ENCODE data around the gene PEAK1. TPM values are rescaled to one million over a fixed set of nuclear protein-coding genes. Genes with fewer than 3 reads are reported as not detected.

The PEAK1 gene
- total and polyA plus RNA-seq, 2 experiments from 2014 or later: 7.8 to 34.1 TPM

DNA sequence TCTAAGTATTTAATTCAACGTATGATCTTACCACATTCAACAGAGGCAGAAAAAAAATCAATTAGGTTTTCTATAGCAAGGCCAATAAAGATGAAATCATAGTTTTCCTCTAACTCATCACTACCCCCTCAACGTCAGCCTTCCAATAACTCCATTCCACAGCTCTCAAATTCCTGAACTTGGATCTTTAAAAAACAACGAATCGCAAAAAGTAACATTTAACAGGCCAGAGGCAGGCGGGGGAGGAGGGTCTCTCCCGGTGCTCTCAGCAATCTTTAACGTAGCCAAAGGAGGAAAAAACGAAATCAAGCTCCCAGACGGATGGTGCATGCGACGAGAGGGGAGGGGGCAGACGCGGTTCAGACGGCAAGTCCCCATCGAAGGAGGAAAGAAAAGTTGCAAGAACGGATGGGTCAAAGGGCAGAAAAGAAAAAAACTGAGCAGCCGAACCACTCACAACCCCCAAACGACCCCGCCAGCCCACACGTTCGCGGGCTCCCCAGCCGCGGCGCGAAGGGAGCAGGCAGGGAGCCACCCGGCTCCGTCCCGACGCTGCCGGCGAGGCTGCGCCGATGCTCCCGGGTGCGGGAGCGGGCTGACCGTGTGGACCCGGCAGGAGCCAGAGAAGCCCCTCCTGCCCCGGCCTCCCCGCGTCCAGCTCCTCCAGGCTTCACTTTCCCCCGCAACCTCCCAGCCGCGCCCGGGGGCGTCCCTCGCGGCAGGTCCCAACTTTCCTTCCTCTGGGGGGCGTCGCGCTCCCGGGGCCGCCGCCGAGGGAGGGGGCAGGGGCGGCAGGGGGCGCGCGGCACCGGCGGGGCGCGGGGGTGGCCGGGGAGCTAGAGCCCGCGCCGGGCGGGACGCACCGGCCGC, 703 bp downstream of the PEAK1 start:
- Histone ChIP-seq H4K20me1 (replicated peaks; ENCODE audit: insufficient read depth) (peaks cover 20% of the 10 kb centered on the region; the same call in 1 of the 2 replicates), H3K4me3 (peak overlapping the region; percentile 63), H3K27me3 (ENCODE audit: insufficient read depth) (peaks cover 17% of the 10 kb centered on the region), H3K79me2 (replicated peaks; ENCODE audit: insufficient read depth) (peaks cover 80% of the 10 kb centered on the region), H3K4me1 (ENCODE audit: insufficient read depth) (peaks cover 49% of the 10 kb centered on the region), H2AFZ (no peak overlapping the region), H3K4me2 (peak overlapping the region; percentile 89), H3K9me2 (ENCODE audit: insufficient read depth) (no peaks in the 10 kb centered on the region), H3K36me3 (ENCODE audit: insufficient read depth) (no peaks in the 10 kb centered on the region), H3F3A (replicated peaks; ENCODE audit: low read depth) (no peaks in the 10 kb centered on the region), H3K27ac (ENCODE audit: low read depth) (no peak overlapping the region)
- TF ChIP-seq POLR2AphosphoS5 (IDR thresholded peaks at IDR 0.05; ENCODE audit: low read depth) (no peak), REST (IDR thresholded peaks at IDR 0.05; ENCODE audit: unreplicated experiment) (no peak), CTCF (conservative IDR thresholded peaks at IDR 0.05; ENCODE audit: low read depth in 2 of 2) (peak in 1 of 2 experiments; percentile 52; a peak in 2 of 4 replicates), NANOG (IDR thresholded peaks at IDR 0.05; ENCODE audit: borderline replicate concordance) (no peak), EZH2phosphoT487 (IDR thresholded peaks at IDR 0.05; ENCODE audit: unreplicated experiment) (no peak)
- Mint-ChIP-seq H3K27me3 (ENCODE audit: insufficient read depth, low read depth, poor library complexity) (peaks cover 11% of the 10 kb centered on the region), H3K36me3 (ENCODE audit: low read depth) (peaks cover 3% of the 10 kb centered on the region; the same call in 1 of the 3 replicates), H3K4me3 (peak overlapping the region; percentile 93), H3K9me3 (no peaks in the 10 kb centered on the region; the same call in 2 of the 3 replicates), H3K27ac (peak overlapping the region; percentile 68), H3K4me1 (peaks cover 38% of the 10 kb centered on the region)
- ATAC-seq (peak; percentile 20), DNase-seq (ENCODE audit: low spot score) (peak; percentile 70)

DNA sequence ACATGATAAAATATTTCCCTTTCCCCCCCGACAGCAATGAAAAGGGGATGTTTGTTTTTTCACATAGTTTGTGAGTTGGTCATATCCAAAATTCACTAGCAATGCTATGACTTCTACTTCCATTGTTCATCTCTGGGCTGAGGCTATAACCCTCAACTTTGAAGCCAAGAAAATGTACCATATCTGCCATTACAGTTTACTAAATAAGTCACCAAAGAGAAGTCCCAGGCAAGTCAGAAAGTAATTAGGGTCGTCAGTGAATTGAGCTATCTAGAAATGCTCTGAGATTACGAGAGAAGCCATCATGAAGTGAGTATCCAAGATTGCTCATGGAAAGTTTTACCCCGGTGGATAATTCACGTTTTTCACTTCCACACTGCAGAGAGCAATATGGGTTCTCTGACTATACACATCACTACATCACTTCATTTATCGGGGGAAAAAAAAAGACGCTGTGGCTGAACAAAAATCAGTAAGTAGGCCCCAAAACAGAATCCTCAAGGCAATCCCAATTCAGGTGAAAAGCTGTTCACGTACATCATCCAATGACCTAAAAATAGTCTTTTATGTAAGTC, 1.4 kb downstream of the PEAK1 start:
- H3K4me2 ChIP-seq: peak overlapping the region; percentile 89
- peaks cover 20% of the 10 kb centered on the region; the same call in 1 of the 2 replicates for H4K20me1 ChIP-seq (replicated peaks; ENCODE audit: insufficient read depth)
- Mint-ChIP-seq H3K36me3 (ENCODE audit: low read depth) (peaks cover 3% of the 10 kb centered on the region; the same call in 1 of the 3 replicates), H3K4me1 (peaks cover 31% of the 10 kb centered on the region), H3K4me3 (peak overlapping the region; percentile 93), H3K27me3 (ENCODE audit: insufficient read depth, low read depth, poor library complexity) (peaks cover 11% of the 10 kb centered on the region), H3K27ac (no peak overlapping the region), H3K9me3 (no peaks in the 10 kb centered on the region; the same call in 2 of the 3 replicates)
- H3K27ac ChIP-seq (ENCODE audit: low read depth): no peak overlapping the region
- DNase-seq (ENCODE audit: low spot score) (no peak), ATAC-seq (no peak)
- H3K4me1 ChIP-seq (ENCODE audit: insufficient read depth): peaks cover 44% of the 10 kb centered on the region
- no peaks in the 10 kb centered on the region for H3F3A ChIP-seq (replicated peaks; ENCODE audit: low read depth)
- no peak overlapping the region for H2AFZ ChIP-seq
- no peaks in the 10 kb centered on the region for H3K9me2 ChIP-seq (ENCODE audit: insufficient read depth)
- H3K36me3 ChIP-seq (ENCODE audit: insufficient read depth): no peaks in the 10 kb centered on the region
- peaks cover 80% of the 10 kb centered on the region for H3K79me2 ChIP-seq (replicated peaks; ENCODE audit: insufficient read depth)
- peak overlapping the region; percentile 63 for H3K4me3 ChIP-seq
- H3K27me3 ChIP-seq (ENCODE audit: insufficient read depth): peaks cover 17% of the 10 kb centered on the region
- no peak for TF ChIP-seq ZNF114 (CRISPR knock-in tag; IDR thresholded peaks at IDR 0.05)
- TF ChIP-seq, protein P1, sequence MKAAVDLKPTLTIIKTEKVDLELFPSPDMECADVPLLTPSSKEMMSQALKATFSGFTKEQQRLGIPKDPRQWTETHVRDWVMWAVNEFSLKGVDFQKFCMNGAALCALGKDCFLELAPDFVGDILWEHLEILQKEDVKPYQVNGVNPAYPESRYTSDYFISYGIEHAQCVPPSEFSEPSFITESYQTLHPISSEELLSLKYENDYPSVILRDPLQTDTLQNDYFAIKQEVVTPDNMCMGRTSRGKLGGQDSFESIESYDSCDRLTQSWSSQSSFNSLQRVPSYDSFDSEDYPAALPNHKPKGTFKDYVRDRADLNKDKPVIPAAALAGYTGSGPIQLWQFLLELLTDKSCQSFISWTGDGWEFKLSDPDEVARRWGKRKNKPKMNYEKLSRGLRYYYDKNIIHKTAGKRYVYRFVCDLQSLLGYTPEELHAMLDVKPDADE (IDR thresholded peaks at IDR 0.05): no peak
- no peak for TF ChIP-seq CREB1 (CRISPR knock-in tag; IDR thresholded peaks at IDR 0.05; ENCODE audit: low read depth)
- no peak for TF ChIP-seq EZH2 (IDR thresholded peaks at IDR 0.05; ENCODE audit: low read depth, unreplicated experiment)
- no peak for TF ChIP-seq JUNB (IDR thresholded peaks at IDR 0.05; ENCODE audit: unreplicated experiment)
- TF ChIP-seq STAT1 (IDR thresholded peaks at IDR 0.05; ENCODE audit: unreplicated experiment): no peak
